ENCODE measurements around the gene MEGF8. TPM values are rescaled to one million over a fixed set of nuclear protein-coding genes. Genes with fewer than 3 reads are reported as not detected.

Gene MEGF8
- total RNA-seq, 1 donor from 2014 or later: 75.7 TPM

GRCh38 chr19:42322305-42322704 is 3.1 kb upstream of the MEGF8 start:
- no peak for DNase-seq (ENCODE audit: extremely low spot score, unreplicated experiment)
- peaks cover 16% of the 10 kb centered on the region for H3K4me1 Mint-ChIP-seq (ENCODE audit: unreplicated experiment)
- no peaks in the 10 kb centered on the region for H3K36me3 Mint-ChIP-seq (ENCODE audit: unreplicated experiment)
- no peak for TF ChIP-seq CTCF (IDR thresholded peaks at IDR 0.05)
- H3K9me3 Mint-ChIP-seq (ENCODE audit: unreplicated experiment): no peaks in the 10 kb centered on the region
- H3K27me3 Mint-ChIP-seq (ENCODE audit: unreplicated experiment): peaks cover 33% of the 10 kb centered on the region
- no peak overlapping the region for H3K27ac Mint-ChIP-seq (ENCODE audit: unreplicated experiment)
- no peak overlapping the region for H3K4me3 Mint-ChIP-seq (ENCODE audit: unreplicated experiment)

GRCh38 chr19:42323473-42323851 is 2.0 kb upstream of the MEGF8 start:
- H3K36me3 Mint-ChIP-seq (ENCODE audit: unreplicated experiment): no peaks in the 10 kb centered on the region
- DNase-seq (ENCODE audit: extremely low spot score, unreplicated experiment): no peak
- H3K27me3 Mint-ChIP-seq (ENCODE audit: unreplicated experiment): peaks cover 33% of the 10 kb centered on the region
- peak overlapping the region; percentile 4 for H3K4me3 Mint-ChIP-seq (ENCODE audit: unreplicated experiment)
- no peak for TF ChIP-seq CTCF (IDR thresholded peaks at IDR 0.05)
- no peaks in the 10 kb centered on the region for H3K9me3 Mint-ChIP-seq (ENCODE audit: unreplicated experiment)
- H3K27ac Mint-ChIP-seq (ENCODE audit: unreplicated experiment): no peak overlapping the region
- peaks cover 24% of the 10 kb centered on the region for H3K4me1 Mint-ChIP-seq (ENCODE audit: unreplicated experiment)

- Mint-ChIP-seq H3K9me3 (ENCODE audit: unreplicated experiment) (no peaks in the 10 kb centered on the region), H3K36me3 (ENCODE audit: unreplicated experiment) (no peaks in the 10 kb centered on the region), H3K4me1 (ENCODE audit: unreplicated experiment) (peaks cover 25% of the 10 kb centered on the region), H3K27me3 (ENCODE audit: unreplicated experiment) (peaks cover 33% of the 10 kb centered on the region), H3K27ac (ENCODE audit: unreplicated experiment) (no peak overlapping the region), H3K4me3 (ENCODE audit: unreplicated experiment) (no peak overlapping the region)
- DNase-seq (ENCODE audit: extremely low spot score, unreplicated experiment): no peak
- peak; percentile 19 for TF ChIP-seq CTCF (IDR thresholded peaks at IDR 0.05)
Observed at GRCh38 chr19:42323852-42324654, 1.4 kb upstream of the MEGF8 start.

GRCh38 chr19:42324655-42325307 is 654 bp upstream of the MEGF8 start:
- no peaks in the 10 kb centered on the region for H3K9me3 Mint-ChIP-seq (ENCODE audit: unreplicated experiment)
- H3K4me3 Mint-ChIP-seq (ENCODE audit: unreplicated experiment): peak overlapping the region; percentile 83
- no peak for DNase-seq (ENCODE audit: extremely low spot score, unreplicated experiment)
- H3K4me1 Mint-ChIP-seq (ENCODE audit: unreplicated experiment): peaks cover 27% of the 10 kb centered on the region
- no peak for TF ChIP-seq CTCF (IDR thresholded peaks at IDR 0.05)
- H3K27ac Mint-ChIP-seq (ENCODE audit: unreplicated experiment): peak overlapping the region; percentile 41
- peaks cover 33% of the 10 kb centered on the region for H3K27me3 Mint-ChIP-seq (ENCODE audit: unreplicated experiment)
- H3K36me3 Mint-ChIP-seq (ENCODE audit: unreplicated experiment): no peaks in the 10 kb centered on the region
